Suprapubic skin (tissue), 4 donors: ENCODE data around the gene WDR91. TPM values are rescaled to one million over a fixed set of nuclear protein-coding genes. Genes with fewer than 3 reads are reported as not detected.

Experiments used
- DNase-seq, 2 donors: peaks; one replicate each; pipeline ENCODE4 v3.0.0-alpha.2; 2019; ENCODE audit warnings: low spot score in 2 of 2
- H3K27ac ChIP-seq: fragments of 200-600 bp; sonication (generic); one replicate; pipeline ENCODE4 v1.5.1; 2019
- H3K27me3 ChIP-seq: fragments of 200-600 bp; sonication (generic); one replicate; pipeline ENCODE4 v1.5.1; 2019
- H3K36me3 ChIP-seq: fragments of 200-600 bp; sonication (generic); one replicate; pipeline ENCODE4 v1.5.1; 2019
- H3K4me1 ChIP-seq: fragments of 200-600 bp; sonication (generic); one replicate; pipeline ENCODE4 v1.5.1; 2019
- H3K4me3 ChIP-seq: fragments of 200-600 bp; sonication (generic); one replicate; pipeline ENCODE4 v1.5.1; 2019; ENCODE audit warnings: mild to moderate bottlenecking
- H3K9me3 ChIP-seq: fragments of 200-600 bp; sonication (generic); one replicate; pipeline ENCODE4 v1.5.1; 2019
- EP300 ChIP-seq: sonication (generic); formaldehyde crosslinking; IDR thresholded peaks from one replicate; pipeline ENCODE4 v1.6.1; 2017; ENCODE audit warnings: antibody characterized with exemption
- POLR2A ChIP-seq, 2 donors: fragments of 450-650 bp; IDR thresholded peaks; one replicate each; pipeline ENCODE4 v1.6.1; 2017; ENCODE audit warnings: antibody characterized with exemption in 2 of 2, mild to moderate bottlenecking in 2 of 2, moderate library complexity in 2 of 2
- POLR2AphosphoS5 ChIP-seq, 3 donors: sonication (generic); formaldehyde crosslinking; IDR thresholded peaks; one replicate each; pipeline ENCODE4 v1.6.1; 2017; ENCODE audit warnings: antibody characterized with exemption in 3 of 3
- WGBS: methylation state at CpG from one replicate; pipeline ENCODE4 v1.1.5; 2018; 5-methylcytosine and 5-hydroxymethylcytosine counted together
- total RNA-seq, 4 donors: library from RNA; depleted of rRNA; stranded (reverse); fragments of >200 nt; gene quantifications; one replicate each; pipeline ENCODE4 v1.1.0, GENCODE V29; 2016
- TF ChIP-seq, protein P1 (sequence below), 2 donors: fragments of 200-600 bp in 1 of 2; fragments of 450-650 bp in 1 of 2; sonication (generic) in 1 of 2; IDR thresholded peaks; one replicate each; pipeline ENCODE4 v1.5.1; 2016 to 2019; ENCODE audit warnings: antibody characterized with exemption in 2 of 2, mild to moderate bottlenecking in 1 of 2, moderate library complexity in 1 of 2

The WDR91 gene
- total RNA-seq, 4 donors from 2014 or later, result 18.1 to 38.9 (median 29.4) TPM

DNA sequence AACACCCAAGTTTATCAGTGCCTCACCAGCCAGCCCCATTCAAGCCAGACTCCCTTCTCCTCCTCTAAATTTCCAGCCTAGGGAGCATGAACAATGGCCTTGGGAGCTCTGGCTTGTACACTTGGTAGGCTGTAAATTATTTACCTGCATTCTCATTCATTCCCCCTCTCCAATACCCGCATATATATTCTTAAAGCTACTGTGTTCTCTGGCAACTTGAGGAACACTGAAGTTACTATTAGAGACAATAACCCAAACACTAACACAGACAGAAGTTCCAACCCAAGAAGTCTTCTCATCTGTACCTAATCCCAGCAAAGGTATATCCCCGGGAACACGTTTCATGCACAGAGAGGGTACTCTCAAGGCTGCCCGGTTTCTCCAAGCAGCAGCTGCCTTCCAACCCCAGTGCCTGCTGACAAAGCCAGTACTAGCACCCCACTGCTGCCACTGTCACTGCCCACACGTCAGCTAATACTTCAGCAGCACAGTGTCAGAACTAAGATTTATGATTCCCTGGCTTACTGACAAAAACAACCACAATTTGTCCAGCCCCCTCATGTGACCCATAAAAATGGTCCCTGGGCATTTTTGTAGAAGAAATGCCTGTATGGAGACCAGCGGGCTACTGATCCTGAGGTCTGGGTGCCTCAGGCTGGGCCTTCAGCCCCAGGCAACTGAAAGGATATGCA, 3.1 kb downstream of the WDR91 start:
- Histone ChIP-seq H3K9me3 (no peaks in the 10 kb centered on the region), H3K27ac (no peak overlapping the region), H3K4me1 (peaks cover 34% of the 10 kb centered on the region), H3K27me3 (no peaks in the 10 kb centered on the region), H3K4me3 (no peak overlapping the region), H3K36me3 (peaks cover 37% of the 10 kb centered on the region)
- 82% methylated on average over 6 of the region's 6 CpGs for WGBS
- TF ChIP-seq POLR2AphosphoS5 (IDR thresholded peaks at IDR 0.05) (no peak), EP300 (no peak), POLR2A (IDR thresholded peaks at IDR 0.05) (no peak)
- TF ChIP-seq, protein P1, sequence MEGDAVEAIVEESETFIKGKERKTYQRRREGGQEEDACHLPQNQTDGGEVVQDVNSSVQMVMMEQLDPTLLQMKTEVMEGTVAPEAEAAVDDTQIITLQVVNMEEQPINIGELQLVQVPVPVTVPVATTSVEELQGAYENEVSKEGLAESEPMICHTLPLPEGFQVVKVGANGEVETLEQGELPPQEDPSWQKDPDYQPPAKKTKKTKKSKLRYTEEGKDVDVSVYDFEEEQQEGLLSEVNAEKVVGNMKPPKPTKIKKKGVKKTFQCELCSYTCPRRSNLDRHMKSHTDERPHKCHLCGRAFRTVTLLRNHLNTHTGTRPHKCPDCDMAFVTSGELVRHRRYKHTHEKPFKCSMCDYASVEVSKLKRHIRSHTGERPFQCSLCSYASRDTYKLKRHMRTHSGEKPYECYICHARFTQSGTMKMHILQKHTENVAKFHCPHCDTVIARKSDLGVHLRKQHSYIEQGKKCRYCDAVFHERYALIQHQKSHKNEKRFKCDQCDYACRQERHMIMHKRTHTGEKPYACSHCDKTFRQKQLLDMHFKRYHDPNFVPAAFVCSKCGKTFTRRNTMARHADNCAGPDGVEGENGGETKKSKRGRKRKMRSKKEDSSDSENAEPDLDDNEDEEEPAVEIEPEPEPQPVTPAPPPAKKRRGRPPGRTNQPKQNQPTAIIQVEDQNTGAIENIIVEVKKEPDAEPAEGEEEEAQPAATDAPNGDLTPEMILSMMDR (IDR thresholded peaks at IDR 0.05), result no peak
- DNase-seq, result no peak

DNA sequence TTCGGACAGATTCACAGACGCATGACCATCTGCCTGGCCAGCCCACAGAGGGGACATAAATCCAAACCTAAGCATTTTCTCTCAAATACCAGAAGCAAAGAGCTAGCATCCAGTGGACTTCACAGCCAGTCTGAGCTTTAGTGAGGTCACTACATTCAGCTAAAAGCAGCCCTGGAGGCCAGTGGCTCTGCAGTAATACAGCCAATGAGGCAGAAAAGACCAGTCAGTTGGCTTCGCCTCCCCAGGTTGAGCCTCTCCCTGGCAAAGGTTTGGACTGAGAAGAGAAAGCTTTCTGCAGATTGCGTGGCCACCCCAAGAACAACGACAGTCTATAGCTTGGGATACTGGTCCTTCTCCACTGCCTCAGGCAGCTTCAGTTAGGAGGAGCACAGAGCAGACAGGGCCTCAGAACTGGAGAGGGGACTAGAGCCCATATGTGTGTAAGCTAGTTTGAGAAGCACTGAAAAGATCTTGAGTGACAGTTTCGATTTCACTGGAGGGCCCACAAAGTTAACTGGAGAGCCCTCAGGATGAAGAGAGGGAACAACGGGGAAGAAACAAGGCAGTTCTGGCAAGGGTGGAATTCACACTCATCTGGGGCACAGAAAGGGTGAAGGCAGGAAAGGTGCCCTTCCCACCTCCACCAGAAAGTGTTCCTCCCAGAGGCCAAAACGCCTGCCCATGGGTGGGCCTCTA, 3.8 kb downstream of the WDR91 start:
- Histone ChIP-seq H3K4me1 (peaks cover 34% of the 10 kb centered on the region), H3K27ac (no peak overlapping the region), H3K4me3 (no peak overlapping the region), H3K9me3 (no peaks in the 10 kb centered on the region), H3K27me3 (no peaks in the 10 kb centered on the region), H3K36me3 (peaks cover 44% of the 10 kb centered on the region)
- no peak for DNase-seq
- TF ChIP-seq POLR2AphosphoS5 (IDR thresholded peaks at IDR 0.05) (no peak), POLR2A (IDR thresholded peaks at IDR 0.05) (no peak), EP300 (no peak)
- TF ChIP-seq, protein P1 (IDR thresholded peaks at IDR 0.05), result no peak
- WGBS, result 86% methylated on average over 8 of the region's 8 CpGs

DNA sequence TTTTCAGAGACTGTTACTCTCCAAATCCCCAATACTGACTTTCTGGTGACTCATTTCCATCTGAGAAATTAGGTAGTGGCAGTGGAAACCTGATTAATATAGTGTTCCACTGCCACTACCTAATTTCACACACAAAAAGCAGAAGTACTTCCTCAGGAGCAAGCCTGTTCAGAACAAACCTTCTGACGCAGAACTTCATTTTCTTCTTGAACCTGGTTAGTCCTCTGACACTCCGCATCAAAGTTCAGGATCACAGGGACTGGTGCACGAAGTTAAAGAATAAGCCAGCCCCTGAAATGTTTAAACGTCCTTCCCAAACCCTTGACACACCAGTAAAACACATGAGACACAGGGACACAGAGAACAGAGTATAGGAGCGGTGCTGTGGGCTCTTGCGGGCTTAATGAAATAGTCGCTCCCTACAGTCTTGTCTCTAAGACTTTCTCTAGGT, 4.4 kb downstream of the WDR91 start:
- 83% methylated on average over 7 of the region's 7 CpGs for WGBS
- no peaks in the 10 kb centered on the region for H3K27me3 ChIP-seq
- H3K9me3 ChIP-seq, result no peaks in the 10 kb centered on the region
- H3K4me3 ChIP-seq, result no peak overlapping the region
- TF ChIP-seq POLR2A (IDR thresholded peaks at IDR 0.05) (no peak), POLR2AphosphoS5 (IDR thresholded peaks at IDR 0.05) (no peak), EP300 (no peak)
- TF ChIP-seq, protein P1 (IDR thresholded peaks at IDR 0.05), result no peak
- DNase-seq, result no peak
- peaks cover 47% of the 10 kb centered on the region for H3K36me3 ChIP-seq
- H3K27ac ChIP-seq, result no peak overlapping the region
- peaks cover 32% of the 10 kb centered on the region for H3K4me1 ChIP-seq

DNA sequence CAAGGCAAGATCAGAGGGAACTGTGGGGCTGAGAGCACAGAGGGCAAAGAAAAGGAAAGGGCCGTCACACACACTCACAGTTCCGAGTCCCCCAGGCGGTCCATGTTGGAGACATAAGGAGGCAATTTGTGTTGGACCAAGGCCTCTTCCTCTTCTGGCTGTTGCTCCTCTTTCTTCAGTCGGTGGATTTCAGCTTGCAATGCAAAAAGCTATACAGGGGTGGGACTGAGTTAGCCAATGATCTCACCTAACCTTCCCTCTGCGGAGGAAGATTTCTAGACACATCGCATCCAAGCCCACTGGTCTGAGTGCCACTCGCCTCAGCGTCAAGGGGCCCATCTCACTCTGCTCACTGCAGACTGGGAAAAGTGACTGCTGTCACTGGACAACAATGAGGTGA, 5.5 kb downstream of the WDR91 start:
- no peaks in the 10 kb centered on the region for H3K9me3 ChIP-seq
- peaks cover 55% of the 10 kb centered on the region for H3K36me3 ChIP-seq
- no peak overlapping the region for H3K4me3 ChIP-seq
- no peaks in the 10 kb centered on the region for H3K27me3 ChIP-seq
- TF ChIP-seq POLR2A (IDR thresholded peaks at IDR 0.05), result no peak
- TF ChIP-seq EP300, result no peak
- no peak for TF ChIP-seq POLR2AphosphoS5 (IDR thresholded peaks at IDR 0.05)
- TF ChIP-seq, protein P1 (IDR thresholded peaks at IDR 0.05), result no peak
- 85% methylated on average over 8 of the region's 8 CpGs for WGBS
- H3K27ac ChIP-seq, result no peak overlapping the region
- DNase-seq, result no peak
- peaks cover 32% of the 10 kb centered on the region for H3K4me1 ChIP-seq

DNA sequence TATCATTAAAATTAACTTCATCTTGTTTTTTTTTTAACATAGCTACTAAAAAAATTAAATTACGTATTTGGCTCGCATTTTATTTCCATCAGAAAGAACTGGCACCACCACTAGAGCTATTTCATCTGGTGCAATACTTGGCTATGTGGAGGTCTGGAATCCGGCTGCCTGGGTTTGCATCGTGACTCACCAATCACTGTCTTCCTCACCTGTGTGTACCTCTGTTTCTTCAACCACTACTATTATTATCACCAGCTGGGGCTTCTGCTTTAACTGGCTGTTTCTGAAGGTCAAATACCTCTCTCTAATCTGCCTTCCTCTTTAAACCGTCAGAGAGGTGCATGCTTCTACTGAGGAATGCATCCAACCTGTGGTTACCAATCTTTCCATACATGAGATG, 6.5 kb downstream of the WDR91 start:
- H3K36me3 ChIP-seq, result peaks cover 65% of the 10 kb centered on the region
- no peaks in the 10 kb centered on the region for H3K9me3 ChIP-seq
- 80% methylated on average over 5 of the region's 5 CpGs for WGBS
- no peaks in the 10 kb centered on the region for H3K27me3 ChIP-seq
- TF ChIP-seq POLR2A (IDR thresholded peaks at IDR 0.05) (no peak), POLR2AphosphoS5 (IDR thresholded peaks at IDR 0.05) (no peak), EP300 (no peak)
- TF ChIP-seq, protein P1 (IDR thresholded peaks at IDR 0.05), result no peak
- H3K4me3 ChIP-seq, result no peak overlapping the region
- no peak for DNase-seq
- H3K27ac ChIP-seq, result no peak overlapping the region
- peaks cover 25% of the 10 kb centered on the region for H3K4me1 ChIP-seq
